Osteoblast (primary cell): Measurements from ENCODE around the gene TENM4. TPM values are rescaled to one million over a fixed set of nuclear protein-coding genes. Genes with fewer than 3 reads are reported as not detected.
"Not testable (repeated sequence)": the region's sequence is repeated elsewhere in the genome, so short reads cannot be mapped to it uniquely, and the experiment has no call there.

Experiments used
- DNase-seq: peaks from one replicate; pipeline ENCODE4 v3.0.0; 2011; ENCODE audit warnings: low spot score, mixed read lengths; ENCODE audit not compliant: insufficient read length; ENCODE audit errors: missing footprints
- H2AFZ ChIP-seq: 2 replicates; pipeline ENCODE4 v1.6.0; 2011; ENCODE audit warnings: mild to moderate bottlenecking, low read length
- H3K27ac ChIP-seq: 2 replicates; pipeline ENCODE4 v1.5.1; 2011; ENCODE audit warnings: mild to moderate bottlenecking, low read depth, low read length, moderate library complexity
- H3K27me3 ChIP-seq: 2 replicates; pipeline ENCODE4 v1.6.0; 2012; ENCODE audit warnings: mild to moderate bottlenecking, control low read depth, inconsistent platforms, low read length, moderate library complexity; ENCODE audit not compliant: insufficient read depth
- H3K36me3 ChIP-seq: 2 replicates; pipeline ENCODE4 v1.5.1; 2011; ENCODE audit warnings: mild to moderate bottlenecking, low read length, control low read depth, moderate library complexity; ENCODE audit not compliant: insufficient read depth
- H3K4me1 ChIP-seq: 2 replicates; pipeline ENCODE4 v1.5.1; 2011; ENCODE audit warnings: mild to moderate bottlenecking, low read length, control low read depth, moderate library complexity; ENCODE audit not compliant: insufficient read depth
- H3K4me2 ChIP-seq: 2 replicates; pipeline ENCODE4 v1.6.0; 2011; ENCODE audit warnings: mild to moderate bottlenecking, low read length; ENCODE audit not compliant: insufficient read depth
- H3K4me3 ChIP-seq: fragments of 200-600 bp; sonication (generic); 3 replicates; pipeline ENCODE4 v1.5.1; 2012; ENCODE audit warnings: mild to moderate bottlenecking, low read length, inconsistent platforms; ENCODE audit not compliant: insufficient read depth
- H3K79me2 ChIP-seq: 2 replicates; pipeline ENCODE4 v1.6.0; 2012; ENCODE audit warnings: mild to moderate bottlenecking, low read length, control low read depth, inconsistent platforms; ENCODE audit not compliant: insufficient read depth
- H3K9me3 ChIP-seq: 2 replicates; pipeline ENCODE4 v1.5.1; 2011; ENCODE audit warnings: low read depth, low read length, control low read depth
- H4K20me1 ChIP-seq: 2 replicates; pipeline ENCODE4 v1.6.0; 2012; ENCODE audit warnings: mild to moderate bottlenecking, low read length, control low read depth; ENCODE audit not compliant: insufficient read depth
- CTCF ChIP-seq: IDR thresholded peaks from 2 replicates; pipeline ENCODE4 v1.5.1; 2011; ENCODE audit warnings: mild to moderate bottlenecking, low read depth, low read length, moderate library complexity; ENCODE audit errors: extremely low read depth
- total RNA-seq: library from RNA; depleted of rRNA; stranded (reverse); fragments of >200 nt; gene quantifications from 2 replicates; pipeline ENCODE4 v1.2.3, GENCODE V29; 2012

TENM4 gene
- total RNA-seq, 1 donor: 63.3 TPM

- Histone ChIP-seq H3K27me3 (peaks cover 4% of the 10 kb centered on the region), H3K9me3 (peaks cover under 1% of the 10 kb centered on the region), H4K20me1 (no peaks in the 10 kb centered on the region), H3K27ac (no peak overlapping the region), H3K4me1 (no peaks in the 10 kb centered on the region), H3K36me3 (no peaks in the 10 kb centered on the region), H2AFZ (no peak overlapping the region), H3K79me2 (no peaks in the 10 kb centered on the region), H3K4me3 (no peak overlapping the region), H3K4me2 (no peak overlapping the region)
- DNase-seq: no peak
- TF ChIP-seq CTCF: no peak
Observed at GRCh38 chr11:78615724-78616123, 825.1 kb downstream of the TENM4 start.

- H3K79me2 ChIP-seq: no peaks in the 10 kb centered on the region
Observed at GRCh38 chr11:78613378-78613813, 827.4 kb downstream of the TENM4 start.

GRCh38 chr11:78612721-78613377 is 828.0 kb downstream of the TENM4 start:
- no peaks in the 10 kb centered on the region for H3K9me3 ChIP-seq
- H3K27me3 ChIP-seq: peaks cover 4% of the 10 kb centered on the region
- no peak overlapping the region for H3K4me2 ChIP-seq
- no peak overlapping the region for H2AFZ ChIP-seq
- no peak overlapping the region for H3K4me3 ChIP-seq
- DNase-seq: no peak
- no peaks in the 10 kb centered on the region for H3K36me3 ChIP-seq
- no peaks in the 10 kb centered on the region for H4K20me1 ChIP-seq
- no peak overlapping the region for H3K27ac ChIP-seq
- TF ChIP-seq CTCF: no peak
- no peaks in the 10 kb centered on the region for H3K4me1 ChIP-seq
- H3K79me2 ChIP-seq: no peaks in the 10 kb centered on the region

More at GRCh38 chr11:78613378-78613813, 827.4 kb downstream of the TENM4 start:
- Histone ChIP-seq H4K20me1 (no peaks in the 10 kb centered on the region), H3K4me3 (no peak overlapping the region), H3K9me3 (no peaks in the 10 kb centered on the region), H3K4me2 (no peak overlapping the region), H3K27me3 (peaks cover 4% of the 10 kb centered on the region), H3K36me3 (no peaks in the 10 kb centered on the region), H2AFZ (no peak overlapping the region), H3K4me1 (no peaks in the 10 kb centered on the region), H3K27ac (no peak overlapping the region)
- no peak for DNase-seq
- TF ChIP-seq CTCF: no peak

GRCh38 chr11:78609321-78609720 is 831.5 kb downstream of the TENM4 start:
- H3K4me3 ChIP-seq, H2AFZ ChIP-seq, H3K4me2 ChIP-seq, H3K27me3 ChIP-seq, DNase-seq, H3K4me1 ChIP-seq, H3K27ac ChIP-seq, H3K9me3 ChIP-seq, H3K79me2 ChIP-seq, H4K20me1 ChIP-seq, H3K36me3 ChIP-seq: not testable (repeated sequence)
